H9 (cell line): Measurements from ENCODE around the gene AFAP1L2. TPM values are rescaled to one million over a fixed set of nuclear protein-coding genes. Genes with fewer than 3 reads are reported as not detected.

Experiments
- DNase-seq: peaks from one replicate; pipeline ENCODE4 v3.0.0-alpha.2; 2017
- H2AFZ ChIP-seq: one replicate; pipeline ENCODE4 v1.6.1; 2013; ENCODE audit warnings: mild to moderate bottlenecking, low read length, control low read depth, moderate library complexity
- H2AK5ac ChIP-seq: 2 replicates; pipeline ENCODE4 v1.6.1; 2013; ENCODE audit warnings: low read length, control low read depth, mixed read lengths; ENCODE audit not compliant: insufficient read length
- H2BK120ac ChIP-seq: one replicate; pipeline ENCODE4 v1.6.1; 2013; ENCODE audit warnings: low read depth, mild to moderate bottlenecking, low read length, control low read depth, inconsistent platforms; ENCODE audit not compliant: poor library complexity, severe bottlenecking
- H2BK12ac ChIP-seq: 2 replicates; pipeline ENCODE4 v1.6.1; 2013; ENCODE audit warnings: low read length, control low read depth, mixed read lengths, low read depth; ENCODE audit not compliant: insufficient read length
- H2BK15ac ChIP-seq: 2 replicates; pipeline ENCODE4 v1.6.1; 2013; ENCODE audit warnings: low read depth, low read length, control low read depth
- H2BK20ac ChIP-seq: one replicate; pipeline ENCODE4 v1.6.1; 2013; ENCODE audit warnings: low read depth, mild to moderate bottlenecking, low read length, control low read depth, inconsistent platforms; ENCODE audit not compliant: poor library complexity, severe bottlenecking
- H2BK5ac ChIP-seq: 2 replicates; pipeline ENCODE4 v1.6.1; 2013; ENCODE audit warnings: low read length, control low read depth, mixed read lengths; ENCODE audit not compliant: insufficient read length
- H3K14ac ChIP-seq: 2 replicates; pipeline ENCODE4 v1.6.1; 2013; ENCODE audit warnings: low read length, control low read depth; ENCODE audit not compliant: insufficient read depth
- H3K18ac ChIP-seq: 2 replicates; pipeline ENCODE4 v1.6.1; 2013; ENCODE audit warnings: low read depth, mild to moderate bottlenecking, mixed read lengths, low read length, control low read depth; ENCODE audit not compliant: insufficient read length
- H3K23ac ChIP-seq: 2 replicates; pipeline ENCODE4 v1.6.1; 2013; ENCODE audit warnings: low read length, control low read depth, mixed read lengths, low read depth; ENCODE audit not compliant: insufficient read length
- H3K23me2 ChIP-seq: 2 replicates; pipeline ENCODE4 v1.6.1; 2013; ENCODE audit warnings: low read depth, mild to moderate bottlenecking, mixed read lengths, low read length, control low read depth; ENCODE audit not compliant: insufficient read length, poor library complexity, severe bottlenecking
- H3K27ac ChIP-seq: 2 replicates; pipeline ENCODE4 v1.5.1; 2013; ENCODE audit warnings: low read length, control low read depth, mixed read lengths, low read depth; ENCODE audit not compliant: insufficient read length
- H3K27me3 ChIP-seq: 2 replicates; pipeline ENCODE4 v1.6.1; 2013; ENCODE audit warnings: low read length, control low read depth, inconsistent platforms; ENCODE audit not compliant: insufficient read depth
- H3K4ac ChIP-seq: 2 replicates; pipeline ENCODE4 v1.6.1; 2013; ENCODE audit warnings: low read depth, mild to moderate bottlenecking, control low read depth, inconsistent platforms, low read length, moderate library complexity
- H3K4me1 ChIP-seq: 2 replicates; pipeline ENCODE4 v1.6.1; 2013; ENCODE audit warnings: low read length, control low read depth, inconsistent platforms; ENCODE audit not compliant: insufficient read depth
- H3K4me2 ChIP-seq: 2 replicates; pipeline ENCODE4 v1.6.1; 2013; ENCODE audit warnings: low read length, control low read depth, mixed read lengths; ENCODE audit not compliant: insufficient read length, insufficient read depth
- H3K56ac ChIP-seq: 2 replicates; pipeline ENCODE4 v1.6.1; 2013; ENCODE audit warnings: low read depth, mild to moderate bottlenecking, mixed read lengths, low read length, control low read depth; ENCODE audit not compliant: insufficient read length
- H3K79me1 ChIP-seq: 2 replicates; pipeline ENCODE4 v1.6.1; 2013; ENCODE audit warnings: low read depth, mild to moderate bottlenecking, moderate library complexity, low read length, control low read depth, inconsistent platforms; ENCODE audit not compliant: insufficient read depth, poor library complexity, severe bottlenecking
- H3K79me2 ChIP-seq: 2 replicates; pipeline ENCODE4 v1.6.1; 2013; ENCODE audit warnings: low read length, control low read depth, inconsistent platforms; ENCODE audit not compliant: insufficient read depth
- H3K9ac ChIP-seq: 2 replicates; pipeline ENCODE4 v1.6.1; 2013; ENCODE audit warnings: low read length, control low read depth, mixed read lengths; ENCODE audit not compliant: insufficient read length; ENCODE audit errors: extremely low read depth
- H3K9me3 ChIP-seq: one replicate; pipeline ENCODE4 v1.6.1; 2013; ENCODE audit warnings: low read depth, low read length, inconsistent platforms; ENCODE audit not compliant: control insufficient read depth
- H3T11ph ChIP-seq: one replicate; pipeline ENCODE4 v1.6.1; 2013; ENCODE audit warnings: mild to moderate bottlenecking, low read length, control low read depth, inconsistent platforms
- H4K20me1 ChIP-seq: one replicate; pipeline ENCODE4 v1.6.1; 2013; ENCODE audit not compliant: control insufficient read depth, insufficient read length, insufficient read depth
- H4K5ac ChIP-seq: 2 replicates; pipeline ENCODE4 v1.6.1; 2013; ENCODE audit warnings: low read depth, mild to moderate bottlenecking, mixed read lengths, low read length, control low read depth; ENCODE audit not compliant: insufficient read length
- H4K8ac ChIP-seq: replicated peaks from 2 replicates; pipeline ENCODE4 v1.6.1; 2013; ENCODE audit warnings: low read length, control low read depth, mixed read lengths, low read depth; ENCODE audit not compliant: insufficient read length
- H4K91ac ChIP-seq: 2 replicates; pipeline ENCODE4 v1.6.1; 2013; ENCODE audit warnings: low read depth, mild to moderate bottlenecking, moderate library complexity, mixed read lengths, low read length, control low read depth; ENCODE audit not compliant: insufficient read length
- H3K27ac Mint-ChIP-seq, 3 experiments: 2 replicates in 2 of 3; 3 replicates in 1 of 3; pipeline ENCODE4 v1.8.0; 2020 to 2021; ENCODE audit warnings: mixed read lengths in 3 of 3, mild to moderate bottlenecking in 1 of 3, moderate library complexity in 1 of 3
- H3K27me3 Mint-ChIP-seq: 2 replicates; pipeline ENCODE4 v1.8.0; 2021; ENCODE audit warnings: low read depth, mild to moderate bottlenecking, moderate library complexity, mixed read lengths
- H3K36me3 Mint-ChIP-seq, 3 experiments: 2 replicates in 2 of 3; 3 replicates in 1 of 3; pipeline ENCODE4 v1.8.0; 2020 to 2021; ENCODE audit warnings: low read depth in 3 of 3, mixed read lengths in 3 of 3; ENCODE audit not compliant: insufficient read depth in 1 of 3
- H3K4me1 Mint-ChIP-seq, 2 experiments: 2 replicates each; pipeline ENCODE4 v1.8.0; 2020; ENCODE audit warnings: mixed read lengths in 2 of 2
- H3K4me3 Mint-ChIP-seq, 2 experiments: 2 replicates in 1 of 2; 3 replicates in 1 of 2; pipeline ENCODE4 v1.8.0; 2020 to 2021; ENCODE audit warnings: mild to moderate bottlenecking in 2 of 2, mixed read lengths in 2 of 2, moderate library complexity in 1 of 2
- H3K9me3 Mint-ChIP-seq, 2 experiments: 2 replicates in 1 of 2; 3 replicates in 1 of 2; pipeline ENCODE4 v1.8.0; 2020; ENCODE audit warnings: mild to moderate bottlenecking in 2 of 2, mixed read lengths in 2 of 2, moderate library complexity in 1 of 2
- WGBS: extraction: QIAGEN DNeasy Blood & Tissue Kit; methylation state at CpG from one replicate; pipeline ENCODE4 v1.1.7; 2013; ENCODE audit warnings: missing lambda C conversion rate, low lambda C conversion rate, mixed read lengths; ENCODE audit not compliant: insufficient read length; ENCODE audit errors: extremely low coverage; 5-methylcytosine and 5-hydroxymethylcytosine counted together
- total RNA-seq: library from RNA; stranded (reverse); gene quantifications from 2 replicates; pipeline ENCODE4 v1.2.1, GENCODE V29; 2021
- TF ChIP-seq, protein P1 (sequence below): fragments of 200-600 bp; sonication (generic); conservative IDR thresholded peaks from 3 replicates; pipeline ENCODE4 v1.8.0; 2021; ENCODE audit warnings: antibody characterized with exemption, mild to moderate bottlenecking

AFAP1L2 gene
- total RNA-seq, 1 experiment from 2014 or later, result 0.77 TPM

DNA sequence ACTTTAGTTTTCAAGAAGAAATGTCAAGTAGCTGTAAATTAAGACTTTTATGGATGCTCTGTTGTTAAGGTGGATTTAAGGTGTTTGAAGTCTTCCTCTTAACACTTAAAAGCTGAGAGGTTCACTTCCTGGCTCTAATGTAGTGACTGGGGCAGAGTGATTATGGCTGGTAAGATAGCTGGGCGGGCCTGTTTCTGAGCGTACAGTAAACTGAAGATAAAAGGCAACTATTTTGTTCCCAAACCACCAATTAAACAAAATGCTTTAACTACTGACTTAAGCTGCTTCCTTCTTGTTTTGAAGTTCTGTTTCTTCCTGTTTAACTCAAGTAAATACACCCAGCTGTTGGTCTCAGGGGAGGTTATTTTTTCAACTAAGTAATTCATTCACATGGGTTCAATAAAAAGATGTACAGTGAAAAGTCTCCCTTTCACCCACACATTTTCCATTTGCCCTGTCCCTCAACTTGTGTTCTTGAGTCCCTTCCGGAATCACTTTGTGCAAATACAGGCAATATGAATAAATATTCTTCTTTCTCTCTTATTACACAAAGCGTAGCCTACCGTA lies 145.9 kb downstream of the AFAP1L2 start:
- peaks cover 19% of the 10 kb centered on the region in 2 experiments for H3K4me1 Mint-ChIP-seq
- H3K9me3 Mint-ChIP-seq, result peaks cover 4 to 8% of the 10 kb centered on the region in 2 experiments
- Histone ChIP-seq H3K14ac (no peak overlapping the region), H4K91ac (no peak overlapping the region), H4K5ac (no peak overlapping the region), H4K8ac (no peak overlapping the region), H3K9me3 (no peaks in the 10 kb centered on the region), H3K27ac (no peak overlapping the region), H2BK15ac (no peak overlapping the region), H3K4ac (no peak overlapping the region), H3T11ph (no peak overlapping the region), H3K56ac (no peak overlapping the region), H2BK120ac (no peak overlapping the region), H4K20me1 (no peaks in the 10 kb centered on the region), H3K23ac (no peak overlapping the region), H2AK5ac (no peak overlapping the region), H2BK12ac (no peak overlapping the region), H3K4me2 (no peak overlapping the region), H3K4me1 (no peaks in the 10 kb centered on the region; the same call in 1 of the 2 replicates), H2BK20ac (no peak overlapping the region), H3K79me1 (no peaks in the 10 kb centered on the region), H3K79me2 (no peaks in the 10 kb centered on the region), H3K27me3 (no peaks in the 10 kb centered on the region), H2AFZ (no peak overlapping the region), H3K23me2 (no peaks in the 10 kb centered on the region), H3K18ac (no peak overlapping the region), H3K9ac (no peak overlapping the region), H2BK5ac (no peak overlapping the region)
- H3K27ac Mint-ChIP-seq, result no peak overlapping the region; a peak in 1 of 7 replicates
- H3K27me3 Mint-ChIP-seq, result no peaks in the 10 kb centered on the region; the same call in 1 of the 2 replicates
- WGBS, result no CpG with 5 or more reads among the region's 5 CpGs
- no peak for DNase-seq
- TF ChIP-seq, protein P1, sequence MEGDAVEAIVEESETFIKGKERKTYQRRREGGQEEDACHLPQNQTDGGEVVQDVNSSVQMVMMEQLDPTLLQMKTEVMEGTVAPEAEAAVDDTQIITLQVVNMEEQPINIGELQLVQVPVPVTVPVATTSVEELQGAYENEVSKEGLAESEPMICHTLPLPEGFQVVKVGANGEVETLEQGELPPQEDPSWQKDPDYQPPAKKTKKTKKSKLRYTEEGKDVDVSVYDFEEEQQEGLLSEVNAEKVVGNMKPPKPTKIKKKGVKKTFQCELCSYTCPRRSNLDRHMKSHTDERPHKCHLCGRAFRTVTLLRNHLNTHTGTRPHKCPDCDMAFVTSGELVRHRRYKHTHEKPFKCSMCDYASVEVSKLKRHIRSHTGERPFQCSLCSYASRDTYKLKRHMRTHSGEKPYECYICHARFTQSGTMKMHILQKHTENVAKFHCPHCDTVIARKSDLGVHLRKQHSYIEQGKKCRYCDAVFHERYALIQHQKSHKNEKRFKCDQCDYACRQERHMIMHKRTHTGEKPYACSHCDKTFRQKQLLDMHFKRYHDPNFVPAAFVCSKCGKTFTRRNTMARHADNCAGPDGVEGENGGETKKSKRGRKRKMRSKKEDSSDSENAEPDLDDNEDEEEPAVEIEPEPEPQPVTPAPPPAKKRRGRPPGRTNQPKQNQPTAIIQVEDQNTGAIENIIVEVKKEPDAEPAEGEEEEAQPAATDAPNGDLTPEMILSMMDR, result no peak
- no peak overlapping the region for H3K4me3 Mint-ChIP-seq
- peaks cover 7 to 16% (median 10%) of the 10 kb centered on the region in 3 experiments for H3K36me3 Mint-ChIP-seq
